GM23338 (cell line): ENCODE measurements around the gene SORCS2.

ENCODE experiments used
- CREB1 ChIP-seq: fragments of 250-450 bp; sonication (Bioruptor Pico); IDR thresholded peaks from 2 replicates; pipeline ENCODE4 v1.5.0; 2020; ENCODE audit warnings: low read depth, mild to moderate bottlenecking, moderate library complexity
- CTCF ChIP-seq, 2 experiments: fragments of 200-600 bp in 1 of 2; sonication (generic) in 1 of 2; conservative IDR thresholded peaks; 2 replicates each; pipeline versions ENCODE4 v1.5.1 to v1.6.1; 2016 to 2017; ENCODE audit warnings: antibody characterized with exemption in 2 of 2, low read depth in 2 of 2, mild to moderate bottlenecking in 2 of 2, moderate library complexity in 1 of 2
- EZH2 ChIP-seq: fragments of 200-600 bp; sonication (generic); IDR thresholded peaks from one replicate; pipeline ENCODE4 v1.8.0; 2017; ENCODE audit warnings: antibody characterized with exemption, mild to moderate bottlenecking, low read depth; ENCODE audit not compliant: unreplicated experiment
- EZH2phosphoT487 ChIP-seq: fragments of 200-600 bp; sonication (generic); IDR thresholded peaks from one replicate; pipeline ENCODE4 v1.8.1; 2018; ENCODE audit warnings: antibody characterized with exemption; ENCODE audit not compliant: unreplicated experiment
- JUNB ChIP-seq: IDR thresholded peaks from one replicate; pipeline ENCODE4 v1.6.1; 2016; ENCODE audit warnings: antibody characterized with exemption; ENCODE audit not compliant: unreplicated experiment
- NANOG ChIP-seq: IDR thresholded peaks from 2 replicates; pipeline ENCODE4 v1.6.1; 2016; ENCODE audit warnings: antibody characterized with exemption, borderline replicate concordance
- POLR2AphosphoS5 ChIP-seq: IDR thresholded peaks from 2 replicates; pipeline ENCODE4 v1.6.1; 2016; ENCODE audit warnings: antibody characterized with exemption, low read depth
- REST ChIP-seq: IDR thresholded peaks from one replicate; pipeline ENCODE4 v1.6.1; 2018; ENCODE audit warnings: antibody characterized with exemption; ENCODE audit not compliant: unreplicated experiment

GRCh38 chr4:7371210-7371941, 179.0 kb downstream of the SORCS2 start:
- TF ChIP-seq POLR2AphosphoS5 (no peak), CTCF (conservative IDR thresholded peaks at IDR 0.05; ENCODE audit: low read depth in 2 of 2) (no peak), EZH2 (no peak), NANOG (no peak), JUNB (no peak), EZH2phosphoT487 (no peak), REST (no peak), CREB1 (CRISPR knock-in tag) (no peak)
